Smooth muscle cell of the brain vasculature (primary cell): Measurements from ENCODE around the gene CDYL.

Source experiments
- DNase-seq: peaks from one replicate; pipeline ENCODE4 v3.0.0-alpha.2; 2012; ENCODE audit warnings: low read depth, low spot score

Gene CDYL

DNA sequence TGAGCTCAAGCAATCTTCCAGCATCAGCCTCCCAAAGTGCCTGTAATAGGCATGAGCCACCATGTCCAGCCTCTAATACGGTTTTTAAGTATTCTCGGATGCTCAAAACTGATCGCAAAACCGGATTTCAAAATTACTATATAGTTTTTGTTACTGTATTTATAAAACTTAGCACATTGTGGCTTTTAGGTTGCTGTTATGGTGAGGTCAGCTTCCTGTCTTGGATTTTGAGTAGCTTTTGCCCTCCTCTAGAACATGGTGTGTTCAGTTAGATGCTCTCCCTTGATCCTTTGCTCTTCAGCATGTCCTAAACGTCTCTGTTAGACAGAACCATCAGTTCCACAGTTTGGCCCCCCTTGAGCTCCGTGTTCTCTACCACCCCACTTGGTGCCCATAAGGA is 131.4 kb downstream of the CDYL start:
- DNase-seq = no peak

DNA sequence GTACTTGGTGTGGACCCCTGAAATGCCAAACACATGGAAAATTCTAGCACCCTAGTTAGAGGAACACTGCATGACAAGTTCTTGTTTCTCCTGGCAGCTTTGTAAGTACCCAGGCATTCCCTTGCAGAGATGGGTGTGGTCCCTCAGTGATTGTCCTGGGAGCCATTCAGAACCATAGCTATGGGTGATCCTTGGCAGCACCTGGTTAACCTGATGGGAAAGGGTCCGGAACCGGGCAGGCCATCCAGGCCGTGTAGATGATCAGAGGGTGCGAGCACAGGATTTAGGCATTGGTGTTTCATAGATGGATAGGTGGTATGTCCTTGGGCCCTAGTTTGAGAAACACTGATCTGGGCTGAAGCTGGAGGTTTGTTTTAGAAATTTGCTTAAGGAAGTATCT is 131.9 kb downstream of the CDYL start:
- DNase-seq = no peak

DNA sequence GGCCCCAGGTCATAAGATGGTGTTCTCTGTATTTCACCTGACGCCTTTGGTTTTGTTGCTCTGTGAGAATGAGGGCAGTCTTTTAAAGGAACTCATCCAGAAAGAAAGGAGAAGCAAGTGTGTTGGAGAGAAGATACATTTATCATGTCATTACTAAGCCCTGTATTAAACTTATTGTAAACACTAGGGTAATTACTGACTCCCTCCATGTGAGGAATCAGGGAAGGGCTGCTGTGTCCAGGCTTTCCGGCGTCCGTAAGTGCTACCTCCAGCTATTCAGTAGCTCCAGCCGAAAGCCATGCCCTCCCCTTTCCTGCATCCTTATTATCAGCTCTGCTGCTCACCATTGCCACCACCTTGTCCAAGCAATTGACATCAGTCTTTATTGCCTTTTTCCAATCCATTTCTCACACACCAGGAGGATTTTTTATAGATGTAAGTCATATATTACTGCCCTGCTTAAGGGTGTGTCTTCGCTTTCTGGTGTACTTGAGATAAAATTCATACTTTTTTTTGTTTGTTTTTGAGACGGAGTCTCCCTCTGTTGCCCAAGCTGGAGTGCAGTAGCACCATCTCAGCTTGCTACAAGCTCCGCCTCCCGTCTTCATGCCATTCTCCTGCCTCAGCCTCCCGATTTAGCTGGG is 133.0 kb downstream of the CDYL start:
- no peak for DNase-seq

DNA sequence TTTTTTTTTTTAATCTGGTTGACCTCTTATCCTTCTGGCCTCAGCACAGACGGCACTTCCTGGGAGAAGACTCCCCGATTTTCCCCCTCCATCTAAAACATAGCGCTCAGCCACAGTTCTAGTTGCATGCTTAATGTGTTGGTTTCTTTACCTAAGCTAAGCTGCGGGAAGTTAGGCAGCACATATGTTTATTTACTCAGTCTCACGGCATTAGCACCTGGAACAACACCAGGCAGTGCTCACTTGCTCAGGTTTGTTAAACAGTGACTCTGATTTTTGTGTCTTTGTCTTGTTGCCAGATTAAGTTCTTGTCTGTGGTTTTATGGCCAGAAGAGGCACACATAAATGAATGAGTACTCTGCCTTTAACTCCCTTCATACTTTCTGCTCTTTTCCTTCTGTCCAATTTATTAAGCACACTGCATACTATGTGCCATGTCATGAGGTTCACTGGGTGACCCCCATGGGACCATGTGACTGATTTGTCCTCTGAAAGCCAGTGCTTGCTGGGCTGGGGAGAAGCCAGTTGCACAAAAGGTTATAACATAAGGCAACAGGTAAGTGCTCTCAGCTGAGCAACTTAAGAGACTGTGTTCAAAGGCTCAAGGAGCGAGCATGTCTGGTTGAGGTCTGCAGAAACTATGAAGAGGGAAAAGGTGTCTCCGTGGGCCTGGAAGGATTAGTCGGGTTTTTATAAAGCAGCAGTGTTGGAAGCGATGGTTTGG is 134.0 kb downstream of the CDYL start:
- DNase-seq = no peak

DNA sequence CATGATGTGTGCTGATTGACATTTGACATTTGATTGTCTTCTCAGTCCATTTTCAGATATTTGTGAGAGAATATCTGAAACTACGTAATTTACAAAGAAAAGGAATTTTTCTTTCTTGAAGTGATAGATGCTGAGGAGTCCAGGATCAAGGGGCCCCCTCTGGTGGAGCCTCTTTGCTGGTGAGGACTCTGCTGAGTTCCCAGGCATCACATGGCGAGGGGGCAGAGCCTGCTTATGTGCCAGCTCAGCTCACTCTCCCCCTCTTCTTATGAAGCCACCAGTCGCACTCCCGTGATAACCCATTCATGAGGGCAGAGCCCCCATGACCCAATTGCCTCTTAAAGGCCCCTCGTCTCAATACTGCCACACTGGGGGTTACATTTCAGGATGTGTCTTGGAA is 136.4 kb downstream of the CDYL start:
- no peak for DNase-seq

DNA sequence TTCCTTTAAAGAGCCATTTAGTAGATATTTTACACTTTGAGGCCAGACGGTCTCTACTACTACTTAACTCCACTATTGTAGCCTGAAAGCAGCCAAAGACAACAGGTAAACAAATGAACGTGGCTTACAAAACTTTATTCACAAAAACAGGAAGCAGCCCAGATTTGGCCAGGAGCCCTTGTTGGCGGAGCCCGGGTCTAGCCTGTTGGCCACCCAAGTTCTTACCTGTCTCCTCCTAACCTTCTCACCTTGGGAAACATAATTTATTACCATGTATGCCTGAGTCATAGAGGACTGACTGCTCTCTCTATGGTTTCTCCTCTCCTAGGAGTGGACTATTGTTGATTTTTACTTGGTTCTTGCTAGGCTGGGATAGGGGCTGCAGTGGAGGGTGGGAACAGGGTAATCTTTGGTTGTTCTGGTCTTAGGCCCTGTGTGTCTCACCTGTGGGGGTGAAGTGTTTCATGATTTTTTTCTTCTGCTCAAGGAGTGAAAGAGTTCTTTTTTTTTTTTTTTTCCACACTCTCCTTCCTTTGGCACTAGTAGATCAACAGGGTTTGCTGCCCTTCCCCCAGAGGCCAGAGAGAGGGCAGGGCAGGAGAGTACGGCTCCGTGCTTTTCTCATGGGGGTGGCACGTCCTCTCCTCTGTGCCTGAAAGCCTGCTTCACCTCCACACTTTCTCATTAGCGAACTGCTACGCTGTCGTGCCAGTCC is 137.7 kb downstream of the CDYL start:
- DNase-seq = no peak

DNA sequence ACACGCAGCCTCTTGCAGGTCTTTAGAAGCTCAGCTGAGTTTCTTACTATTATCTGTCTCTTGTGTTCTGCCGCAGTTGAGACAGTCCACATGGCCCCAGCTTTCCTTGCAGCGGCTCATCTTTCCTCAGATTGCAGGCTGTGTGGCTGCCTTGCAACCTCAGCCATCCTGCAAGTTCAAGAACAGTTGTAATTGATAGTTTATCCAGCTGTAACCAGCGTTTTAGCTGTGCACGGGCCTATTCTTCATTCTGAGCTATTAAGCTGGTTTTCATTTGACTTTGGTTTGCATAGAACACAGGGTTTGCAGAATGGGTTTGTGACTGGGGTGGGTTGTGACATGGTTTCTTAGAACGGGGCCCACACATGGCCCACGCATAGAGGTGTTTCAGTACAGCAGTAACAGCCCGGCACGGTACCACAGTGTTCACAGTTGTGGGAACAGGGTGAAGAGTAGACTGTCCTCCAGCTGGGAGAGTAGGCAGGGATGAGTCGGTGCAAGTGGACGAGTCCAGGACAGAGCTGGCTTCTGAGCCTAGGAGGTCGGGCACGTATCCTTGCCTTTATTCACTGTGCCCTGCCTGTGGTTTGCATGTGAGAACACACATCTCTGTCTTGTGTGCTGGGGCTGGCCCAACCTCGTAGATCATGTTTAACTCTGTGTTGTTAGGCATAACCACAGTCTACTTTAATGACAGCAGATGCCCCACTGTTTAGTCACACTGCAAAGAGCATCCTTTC is 138.4 kb downstream of the CDYL start:
- DNase-seq = peak; percentile 53

DNA sequence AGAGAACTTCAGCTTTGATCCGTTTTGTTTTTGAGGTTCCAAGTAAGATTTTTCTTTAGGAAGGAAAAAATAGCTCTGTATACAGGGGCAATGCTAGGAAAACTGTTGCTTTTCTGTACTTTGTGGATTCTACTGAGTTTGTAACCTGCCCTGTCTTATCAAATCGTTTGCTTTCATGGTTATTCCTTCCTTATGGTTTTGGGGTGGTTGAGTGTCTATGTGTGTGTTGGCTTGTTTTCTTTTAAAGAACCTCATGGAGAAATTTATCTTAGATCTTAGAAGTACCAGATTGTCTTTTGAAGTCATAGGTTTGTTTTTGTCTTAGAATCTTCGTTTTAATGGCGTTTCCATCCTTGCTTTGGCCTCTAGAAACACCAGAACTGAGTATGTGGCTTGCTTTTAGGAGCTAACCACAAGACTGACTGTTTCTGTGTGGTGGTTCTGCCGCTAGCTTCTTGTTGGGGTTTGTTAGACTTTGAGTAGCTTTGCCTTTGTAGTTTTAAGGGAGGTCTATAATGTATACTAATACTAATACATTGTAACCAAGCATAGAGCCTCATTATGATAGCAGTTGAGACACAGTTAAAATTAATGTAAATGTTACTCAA is 140.9 kb downstream of the CDYL start:
- no peak for DNase-seq

DNA sequence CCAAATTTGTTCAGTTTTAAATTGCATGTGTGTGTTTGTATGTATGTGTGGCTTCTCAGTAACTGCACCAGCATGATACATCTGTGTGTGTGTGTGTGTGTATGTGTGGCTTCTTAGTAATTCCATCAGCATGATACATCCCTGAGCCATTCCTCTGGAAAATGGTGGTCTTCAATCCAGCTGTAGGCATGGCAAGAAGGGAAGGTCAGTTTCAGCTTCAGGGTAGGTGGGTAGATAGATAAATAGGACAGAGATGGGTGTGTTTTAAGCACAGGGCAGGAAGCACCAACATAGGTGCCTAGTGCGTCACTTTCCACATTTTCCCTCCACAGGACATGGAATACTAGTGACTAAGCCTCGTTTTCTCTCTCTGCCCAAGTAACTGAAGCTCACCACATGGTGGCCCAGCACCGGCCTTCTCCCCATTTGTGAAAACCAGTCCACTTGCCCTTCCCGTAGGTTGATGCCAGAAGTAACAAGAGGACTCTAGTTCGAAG is 144.8 kb downstream of the CDYL start:
- DNase-seq = no peak

DNA sequence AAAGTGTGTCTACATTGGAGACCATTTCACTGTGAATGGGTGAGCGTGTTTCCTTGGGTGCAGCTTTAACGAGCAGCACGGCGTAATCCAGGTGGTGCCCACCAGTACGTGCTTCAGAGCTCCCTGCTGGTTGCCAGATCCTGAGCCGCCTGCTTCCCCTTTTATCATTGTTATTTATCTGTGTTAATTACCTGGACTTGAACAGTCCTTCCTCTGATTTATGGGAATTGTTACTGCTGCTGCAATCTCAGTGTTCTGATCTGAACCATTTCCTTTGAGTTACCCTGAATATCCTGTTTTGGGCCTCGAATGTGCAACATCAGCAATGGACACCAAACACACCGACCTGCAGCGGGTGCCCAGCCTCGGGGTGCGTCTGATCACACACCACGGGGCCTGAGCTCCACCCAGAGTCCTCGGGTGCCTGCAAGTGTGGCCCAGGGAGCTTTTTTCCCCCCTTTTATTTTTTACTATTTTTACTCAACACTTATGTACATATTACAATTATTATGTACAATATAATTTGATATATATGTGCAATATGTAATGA is 146.4 kb downstream of the CDYL start:
- DNase-seq = no peak

DNA sequence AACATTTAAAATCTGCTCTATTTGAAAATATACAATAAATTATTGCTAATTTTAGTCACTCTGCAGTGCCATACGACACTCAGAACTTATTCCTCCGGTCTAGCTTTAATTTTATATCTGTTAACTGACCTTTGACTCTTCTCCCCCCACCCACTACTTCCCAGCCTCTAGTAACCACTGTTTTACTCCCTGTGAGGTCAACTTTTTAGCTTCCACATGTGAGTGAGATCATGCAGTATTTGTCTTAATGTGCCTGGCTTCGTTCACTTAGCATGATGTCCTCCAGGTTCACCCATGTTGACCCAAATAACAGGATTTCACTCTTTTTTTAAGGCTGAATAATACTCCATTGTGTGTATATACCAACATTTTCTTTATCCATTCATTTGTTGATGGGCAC is 146.9 kb downstream of the CDYL start:
- no peak for DNase-seq

DNA sequence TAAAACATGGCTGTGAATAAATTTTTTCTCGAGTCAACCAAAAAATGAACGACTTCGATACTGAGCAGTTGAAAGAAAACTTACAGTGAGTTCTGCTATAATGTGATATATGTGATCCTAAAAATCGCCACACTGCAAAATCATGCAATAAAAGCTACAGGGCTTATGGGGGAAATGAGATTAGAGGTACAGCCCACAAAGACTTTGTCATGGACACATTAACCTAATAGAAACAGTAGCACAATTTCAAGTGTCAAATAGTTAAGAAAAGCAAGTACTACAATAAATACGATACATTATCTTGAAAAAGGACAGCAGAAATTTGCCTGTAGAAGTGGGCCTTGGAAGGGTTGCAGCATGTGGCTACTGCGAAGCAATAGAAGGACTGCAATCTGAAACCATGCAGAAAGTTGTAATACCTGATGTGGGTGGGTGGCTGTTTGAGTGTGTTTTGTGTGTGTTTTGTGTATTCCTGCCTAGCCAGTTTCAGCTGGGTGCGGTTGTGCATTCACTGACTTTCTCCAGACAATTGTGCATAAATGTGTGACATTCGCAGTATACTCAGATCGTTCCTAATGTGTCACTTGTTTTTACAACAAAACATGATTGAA is 148.6 kb downstream of the CDYL start:
- DNase-seq = no peak

DNA sequence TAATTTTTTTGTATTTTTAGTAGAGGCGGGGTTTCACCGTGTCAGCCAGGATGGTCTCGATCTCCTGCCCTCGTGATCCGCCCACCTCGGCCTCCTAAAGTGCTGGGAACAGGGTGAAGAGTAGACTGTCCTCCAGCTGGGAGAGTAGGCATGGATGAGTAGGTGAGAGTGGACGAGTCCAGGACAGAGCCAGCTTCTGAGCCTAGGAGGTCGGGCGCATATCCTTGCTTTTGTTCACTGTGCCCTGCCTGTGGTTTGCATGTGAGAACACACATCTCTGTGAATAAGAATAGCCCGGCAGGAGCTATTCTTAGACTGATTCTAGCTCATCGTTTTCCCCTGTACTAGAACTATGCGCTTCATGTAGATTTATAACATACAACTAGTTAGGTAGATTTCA is 149.4 kb downstream of the CDYL start:
- no peak for DNase-seq

DNA sequence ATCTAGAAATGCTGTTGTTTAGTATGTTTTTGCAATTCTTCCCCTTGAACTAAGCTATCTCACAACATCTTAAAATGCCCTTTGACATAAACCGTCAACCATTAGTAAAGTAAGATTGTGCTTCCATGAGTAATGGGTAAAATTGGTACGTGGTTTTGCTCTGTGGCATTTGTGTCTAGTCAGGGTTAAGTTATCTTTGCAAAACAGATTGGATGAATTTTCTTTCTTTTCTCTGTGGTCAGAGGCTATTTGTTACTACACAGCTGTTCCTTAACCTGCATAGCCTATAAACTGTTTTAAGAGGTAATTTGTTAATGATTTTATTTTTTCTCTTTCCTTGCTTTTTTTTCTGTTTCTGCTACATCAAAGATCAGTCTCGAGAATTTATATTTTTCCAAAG is 152.2 kb downstream of the CDYL start:
- DNase-seq = no peak

DNA sequence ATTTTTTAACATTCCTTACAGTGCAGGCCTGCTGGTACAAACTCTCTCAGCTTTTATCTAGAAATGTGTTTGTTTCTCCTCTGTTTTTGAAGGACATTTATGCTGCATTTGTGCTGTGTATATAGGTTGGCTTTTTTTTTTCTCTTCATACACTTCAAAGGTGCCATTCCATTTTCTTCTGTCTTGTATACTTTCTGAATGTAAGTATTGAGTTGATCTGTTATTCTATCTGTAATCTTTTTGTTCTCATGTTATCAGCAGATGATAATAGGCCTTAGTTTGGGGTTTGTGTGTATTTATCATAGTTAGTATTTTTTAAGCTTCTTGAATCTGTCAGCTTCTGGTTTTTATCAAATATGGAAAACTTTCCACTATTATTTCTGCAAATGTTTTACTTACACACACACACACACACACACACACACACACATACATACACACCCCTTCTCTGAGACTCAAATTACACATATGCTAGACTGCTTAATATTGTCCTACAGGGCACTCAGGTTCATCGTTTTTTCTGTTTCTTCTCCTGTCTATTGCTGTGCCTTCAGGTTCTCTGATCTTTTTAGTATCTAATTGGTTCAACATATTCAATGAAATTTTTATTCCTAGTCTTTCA is 153.0 kb downstream of the CDYL start:
- DNase-seq = no peak

DNA sequence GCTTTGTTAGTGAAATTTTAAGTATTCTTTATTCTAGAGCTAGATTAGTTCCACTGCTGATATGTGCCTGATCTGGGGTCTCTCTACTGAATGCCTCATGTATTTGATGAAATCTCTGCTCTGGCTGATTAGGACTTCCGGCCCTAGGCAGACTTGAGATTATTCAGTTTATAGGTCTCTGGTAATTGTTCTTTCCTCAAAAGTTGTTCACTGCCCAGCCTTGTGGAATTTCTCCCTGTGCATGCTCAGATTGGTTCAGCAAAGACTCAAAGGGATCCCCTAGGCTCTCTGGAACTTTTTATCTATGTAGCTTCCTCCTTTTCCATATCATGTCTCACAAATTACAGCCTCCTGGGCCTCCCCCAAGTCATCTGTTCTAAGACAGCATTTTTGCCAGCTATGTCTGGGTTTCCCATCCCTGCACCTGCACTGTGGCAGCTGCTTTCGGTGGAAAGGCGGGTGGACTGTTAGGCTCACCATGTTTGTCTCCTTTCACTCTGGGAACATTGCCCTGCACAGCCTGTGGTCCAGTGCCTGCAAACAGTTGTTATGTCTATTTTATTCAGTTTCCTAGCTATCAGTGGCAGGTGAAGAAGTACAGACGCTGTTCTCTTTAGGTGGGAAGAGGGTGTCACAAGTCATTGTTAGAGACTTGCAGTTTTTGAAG is 154.0 kb downstream of the CDYL start:
- no peak for DNase-seq

DNA sequence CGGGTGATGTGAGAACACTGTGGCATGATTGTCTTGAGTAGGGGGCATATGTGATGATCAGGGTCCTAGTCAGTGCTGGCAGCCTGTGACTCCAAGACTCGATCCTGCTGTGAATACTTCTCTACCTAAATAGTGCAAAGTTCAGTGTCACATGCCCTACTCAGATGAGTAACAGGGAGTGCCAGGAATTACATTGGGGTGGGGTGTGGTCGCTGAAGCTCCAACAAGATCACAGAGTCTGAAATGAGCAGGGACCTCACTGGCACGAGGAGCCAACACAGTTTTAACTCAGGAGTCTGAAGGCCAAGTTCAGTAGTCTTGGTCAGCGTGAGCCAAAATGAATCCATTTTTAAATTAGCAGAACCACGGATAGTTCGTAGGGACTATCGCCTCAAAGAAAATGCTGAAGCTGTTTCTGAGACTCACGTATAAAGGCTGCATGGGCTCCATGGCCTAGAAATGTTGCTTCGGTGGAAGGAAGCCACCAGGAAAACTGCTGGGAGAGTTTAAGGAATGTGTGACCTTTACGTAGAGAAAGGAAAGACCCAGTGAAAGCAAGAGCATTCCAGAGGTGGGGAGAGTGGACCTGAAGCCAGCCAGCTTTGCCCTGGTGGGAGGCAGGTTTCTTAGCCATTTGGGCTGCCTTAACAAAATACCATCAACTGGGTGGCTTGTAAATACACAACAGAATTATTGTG is 155.5 kb downstream of the CDYL start:
- no peak for DNase-seq

DNA sequence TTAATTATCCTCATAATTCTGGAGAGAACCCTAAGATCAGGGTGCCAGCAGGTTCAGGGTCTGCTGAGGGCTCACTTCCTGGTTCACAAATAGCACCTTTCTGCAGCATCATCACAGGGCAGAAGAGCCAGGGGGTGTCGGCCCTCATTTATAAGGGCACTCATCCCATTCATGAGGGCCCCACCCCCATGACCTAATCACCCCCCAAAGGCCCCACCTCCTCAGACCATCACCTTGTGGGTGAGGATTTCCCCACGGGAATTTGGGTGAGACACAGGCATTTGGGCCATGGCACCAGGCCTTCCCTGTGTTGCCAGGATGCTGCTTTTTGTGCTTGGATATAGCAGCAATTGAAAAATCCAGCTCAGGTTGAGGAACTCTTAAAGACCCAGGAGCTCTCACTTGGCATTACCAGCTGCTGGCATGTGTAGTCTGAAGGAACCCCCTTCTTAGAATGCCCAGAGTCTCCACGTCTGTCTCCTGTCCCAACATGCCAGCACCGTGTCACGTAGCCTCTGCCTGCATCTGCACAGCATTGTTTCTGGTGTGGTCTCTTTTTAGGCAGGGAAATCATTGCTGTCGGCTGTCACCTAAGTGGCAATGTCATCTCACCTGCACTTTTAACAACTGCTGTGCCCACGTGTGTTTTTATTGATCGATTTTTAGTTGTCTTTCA is 156.2 kb downstream of the CDYL start:
- no peak for DNase-seq

DNA sequence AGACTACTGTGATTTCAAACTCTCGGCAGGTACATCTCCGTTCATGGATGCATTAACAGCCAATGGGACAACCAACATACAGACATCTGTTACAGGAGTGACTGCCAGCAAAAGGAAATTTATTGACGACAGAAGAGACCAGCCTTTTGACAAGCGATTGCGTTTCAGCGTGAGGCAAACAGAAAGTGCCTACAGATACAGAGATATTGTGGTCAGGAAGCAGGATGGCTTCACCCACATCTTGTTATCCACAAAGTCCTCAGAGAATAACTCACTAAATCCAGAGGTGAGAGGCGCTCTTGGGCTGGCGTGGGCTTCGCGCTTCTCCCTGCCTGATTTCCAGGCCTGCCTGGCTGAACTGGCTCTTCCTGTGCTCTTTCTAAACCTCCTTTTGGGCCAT is 159.3 kb downstream of the CDYL start:
- DNase-seq = no peak
